GM18909 (cell line): Measurements from ENCODE around the gene ZNF624.
"Not testable (repeated sequence)": the region's sequence is repeated elsewhere in the genome, so short reads cannot be mapped to it uniquely, and the experiment has no call there.

Experiments
- ATAC-seq: cut with Tn5 transposase; IDR thresholded peaks from one replicate; pipeline ENCODE4 v1.9.1; 2021; ENCODE audit warnings: mild to moderate bottlenecking; ENCODE audit not compliant: unreplicated experiment, poor library complexity

The ZNF624 gene

GRCh38 chr17:16653367-16654041 is at the start of gene ZNF624:
ZNF624 (minus strand) TSS chr17:16653850.
- ATAC-seq, result peak; percentile 93

- ATAC-seq, result not testable (repeated sequence)
Measured at GRCh38 chr17:16697603-16698002, 44.0 kb upstream of the ZNF624 start.

- not testable (repeated sequence) for ATAC-seq
Measured at GRCh38 chr17:16690447-16690846, 36.8 kb upstream of the ZNF624 start.

GRCh38 chr17:16689731-16690281 is 36.2 kb upstream of the ZNF624 start, which contains the start of gene CCDC144A:
CCDC144A (plus strand) TSS chr17:16690241; CDS start chr17:16690401, 160 bp downstream.
- ATAC-seq, result not testable (repeated sequence)

- not testable (repeated sequence) for ATAC-seq
Measured at GRCh38 chr17:16687151-16687550, 33.5 kb upstream of the ZNF624 start.

GRCh38 chr17:16686019-16686418 is 32.4 kb upstream of the ZNF624 start:
- not testable (repeated sequence) for ATAC-seq

- ATAC-seq, result not testable (repeated sequence)
Measured at GRCh38 chr17:16683290-16684138, 29.9 kb upstream of the ZNF624 start.

- ATAC-seq, result no peak
Measured at GRCh38 chr17:16676676-16677268, 23.1 kb upstream of the ZNF624 start.

- not testable (repeated sequence) for ATAC-seq
Measured at GRCh38 chr17:16666907-16667636, 13.4 kb upstream of the ZNF624 start.

GRCh38 chr17:16666553-16666906 is 12.9 kb upstream of the ZNF624 start:
- not testable (repeated sequence) for ATAC-seq

GRCh38 chr17:16662936-16663335 is 9.3 kb upstream of the ZNF624 start:
- ATAC-seq, result no peak

- no peak for ATAC-seq
Measured at GRCh38 chr17:16661217-16661616, 7.6 kb upstream of the ZNF624 start.

- no peak for ATAC-seq
Measured at GRCh38 chr17:16652847-16653366, 743 bp downstream of the ZNF624 start.

- ATAC-seq, result no peak
Measured at GRCh38 chr17:16652252-16652651, 1.4 kb downstream of the ZNF624 start.

GRCh38 chr17:16649585-16649984 is 4.1 kb downstream of the ZNF624 start:
- no peak for ATAC-seq

- ATAC-seq, result no peak
Measured at GRCh38 chr17:16639438-16639837, 14.2 kb downstream of the ZNF624 start.

- ATAC-seq, result no peak
Measured at GRCh38 chr17:16623282-16623681, 30.4 kb downstream of the ZNF624 start.

- no peak for ATAC-seq
Measured at GRCh38 chr17:16622540-16623277, 30.9 kb downstream of the ZNF624 start.

GRCh38 chr17:16617481-16618060 is 36.1 kb downstream of the ZNF624 start:
- ATAC-seq, result no peak
